ENCODE results near the gene HARS2.

DNA sequence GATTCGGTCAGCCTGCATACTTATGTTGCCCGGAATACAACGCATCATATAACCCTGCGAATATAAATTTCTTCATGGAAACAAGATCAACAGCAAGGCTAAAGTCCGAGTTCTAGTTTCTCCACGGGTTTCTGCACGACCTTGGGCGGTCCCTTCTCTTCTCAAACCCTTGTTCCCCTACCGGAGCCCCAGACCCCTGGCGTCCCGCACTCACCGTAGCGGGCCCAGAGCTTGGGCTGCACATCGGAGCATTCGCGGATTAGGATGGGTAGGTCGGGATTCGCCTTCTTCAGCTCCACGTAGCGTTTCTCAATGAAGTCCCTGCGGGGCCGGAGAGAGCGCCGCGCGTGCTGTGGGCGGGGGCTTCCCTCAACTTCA lies 44.2 kb upstream of the HARS2 start:
- TF ChIP-seq HOXB5 (CRISPR knock-in tag; IDR thresholded peaks at IDR 0.05) (no peak), CEBPB (IDR thresholded peaks at IDR 0.05) (no peak), RAD21 (conservative IDR thresholded peaks at IDR 0.05 in 1 of 2, IDR thresholded peaks at IDR 0.05 in 1 of 2) (no peak), BHLHE40 (IDR thresholded peaks at IDR 0.05; ENCODE audit: low read depth, low read length) (no peak), NFE2L2 (conservative IDR thresholded peaks at IDR 0.05; ENCODE audit: low read length) (no peak)
- TF ChIP-seq, protein P1, sequence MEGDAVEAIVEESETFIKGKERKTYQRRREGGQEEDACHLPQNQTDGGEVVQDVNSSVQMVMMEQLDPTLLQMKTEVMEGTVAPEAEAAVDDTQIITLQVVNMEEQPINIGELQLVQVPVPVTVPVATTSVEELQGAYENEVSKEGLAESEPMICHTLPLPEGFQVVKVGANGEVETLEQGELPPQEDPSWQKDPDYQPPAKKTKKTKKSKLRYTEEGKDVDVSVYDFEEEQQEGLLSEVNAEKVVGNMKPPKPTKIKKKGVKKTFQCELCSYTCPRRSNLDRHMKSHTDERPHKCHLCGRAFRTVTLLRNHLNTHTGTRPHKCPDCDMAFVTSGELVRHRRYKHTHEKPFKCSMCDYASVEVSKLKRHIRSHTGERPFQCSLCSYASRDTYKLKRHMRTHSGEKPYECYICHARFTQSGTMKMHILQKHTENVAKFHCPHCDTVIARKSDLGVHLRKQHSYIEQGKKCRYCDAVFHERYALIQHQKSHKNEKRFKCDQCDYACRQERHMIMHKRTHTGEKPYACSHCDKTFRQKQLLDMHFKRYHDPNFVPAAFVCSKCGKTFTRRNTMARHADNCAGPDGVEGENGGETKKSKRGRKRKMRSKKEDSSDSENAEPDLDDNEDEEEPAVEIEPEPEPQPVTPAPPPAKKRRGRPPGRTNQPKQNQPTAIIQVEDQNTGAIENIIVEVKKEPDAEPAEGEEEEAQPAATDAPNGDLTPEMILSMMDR (IDR thresholded peaks at IDR 0.05), result no peak
- TF ChIP-seq, protein P2, sequence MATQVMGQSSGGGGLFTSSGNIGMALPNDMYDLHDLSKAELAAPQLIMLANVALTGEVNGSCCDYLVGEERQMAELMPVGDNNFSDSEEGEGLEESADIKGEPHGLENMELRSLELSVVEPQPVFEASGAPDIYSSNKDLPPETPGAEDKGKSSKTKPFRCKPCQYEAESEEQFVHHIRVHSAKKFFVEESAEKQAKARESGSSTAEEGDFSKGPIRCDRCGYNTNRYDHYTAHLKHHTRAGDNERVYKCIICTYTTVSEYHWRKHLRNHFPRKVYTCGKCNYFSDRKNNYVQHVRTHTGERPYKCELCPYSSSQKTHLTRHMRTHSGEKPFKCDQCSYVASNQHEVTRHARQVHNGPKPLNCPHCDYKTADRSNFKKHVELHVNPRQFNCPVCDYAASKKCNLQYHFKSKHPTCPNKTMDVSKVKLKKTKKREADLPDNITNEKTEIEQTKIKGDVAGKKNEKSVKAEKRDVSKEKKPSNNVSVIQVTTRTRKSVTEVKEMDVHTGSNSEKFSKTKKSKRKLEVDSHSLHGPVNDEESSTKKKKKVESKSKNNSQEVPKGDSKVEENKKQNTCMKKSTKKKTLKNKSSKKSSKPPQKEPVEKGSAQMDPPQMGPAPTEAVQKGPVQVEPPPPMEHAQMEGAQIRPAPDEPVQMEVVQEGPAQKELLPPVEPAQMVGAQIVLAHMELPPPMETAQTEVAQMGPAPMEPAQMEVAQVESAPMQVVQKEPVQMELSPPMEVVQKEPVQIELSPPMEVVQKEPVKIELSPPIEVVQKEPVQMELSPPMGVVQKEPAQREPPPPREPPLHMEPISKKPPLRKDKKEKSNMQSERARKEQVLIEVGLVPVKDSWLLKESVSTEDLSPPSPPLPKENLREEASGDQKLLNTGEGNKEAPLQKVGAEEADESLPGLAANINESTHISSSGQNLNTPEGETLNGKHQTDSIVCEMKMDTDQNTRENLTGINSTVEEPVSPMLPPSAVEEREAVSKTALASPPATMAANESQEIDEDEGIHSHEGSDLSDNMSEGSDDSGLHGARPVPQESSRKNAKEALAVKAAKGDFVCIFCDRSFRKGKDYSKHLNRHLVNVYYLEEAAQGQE (IDR thresholded peaks at IDR 0.05), result no peak
- TF ChIP-seq, protein P3, sequence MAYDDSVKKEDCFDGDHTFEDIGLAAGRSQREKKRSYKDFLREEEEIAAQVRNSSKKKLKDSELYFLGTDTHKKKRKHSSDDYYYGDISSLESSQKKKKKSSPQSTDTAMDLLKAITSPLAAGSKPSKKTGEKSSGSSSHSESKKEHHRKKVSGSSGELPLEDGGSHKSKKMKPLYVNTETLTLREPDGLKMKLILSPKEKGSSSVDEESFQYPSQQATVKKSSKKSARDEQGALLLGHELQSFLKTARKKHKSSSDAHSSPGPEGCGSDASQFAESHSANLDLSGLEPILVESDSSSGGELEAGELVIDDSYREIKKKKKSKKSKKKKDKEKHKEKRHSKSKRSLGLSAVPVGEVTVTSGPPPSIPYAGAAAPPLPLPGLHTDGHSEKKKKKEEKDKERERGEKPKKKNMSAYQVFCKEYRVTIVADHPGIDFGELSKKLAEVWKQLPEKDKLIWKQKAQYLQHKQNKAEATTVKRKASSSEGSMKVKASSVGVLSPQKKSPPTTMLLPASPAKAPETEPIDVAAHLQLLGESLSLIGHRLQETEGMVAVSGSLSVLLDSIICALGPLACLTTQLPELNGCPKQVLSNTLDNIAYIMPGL (CRISPR knock-in tag; IDR thresholded peaks at IDR 0.05; ENCODE audit: borderline replicate concordance), result no peak

Data from A549 (cell line).